Astrocyte (in vitro differentiated cells and primary cell): ENCODE measurements around the gene PITX1. TPM values are rescaled to one million over a fixed set of nuclear protein-coding genes. Genes with fewer than 3 reads are reported as not detected.

Experiments
- DNase-seq: peaks from one replicate; pipeline ENCODE4 v3.0.0-alpha.2; 2010; ENCODE audit warnings: low read depth
- FAIRE-seq: peaks from 2 replicates; lab custom pipeline; 2011; peaks lifted over from hg19 to GRCh38; lab: Jason Lieb, UNC
- H2AFZ ChIP-seq: 2 replicates; pipeline ENCODE4 v1.6.0; 2012; ENCODE audit warnings: low read depth, low read length, inconsistent platforms
- H3K27ac ChIP-seq: 2 replicates; pipeline ENCODE4 v1.5.1; 2011; ENCODE audit warnings: low read depth, low read length, inconsistent platforms
- H3K27me3 ChIP-seq: 2 replicates; pipeline ENCODE4 v1.6.0; 2011; ENCODE audit warnings: low read length, inconsistent platforms; ENCODE audit not compliant: insufficient read depth
- H3K36me3 ChIP-seq: 2 replicates; pipeline ENCODE4 v1.5.1; 2011; ENCODE audit warnings: low read length, inconsistent platforms; ENCODE audit not compliant: insufficient read depth
- H3K4me1 ChIP-seq: 2 replicates; pipeline ENCODE4 v1.5.1; 2011; ENCODE audit warnings: low read length, inconsistent platforms; ENCODE audit not compliant: insufficient read depth
- H3K4me2 ChIP-seq: 2 replicates; pipeline ENCODE4 v1.6.0; 2012; ENCODE audit warnings: low read length, inconsistent platforms
- H3K4me3 ChIP-seq: 2 replicates; pipeline ENCODE4 v1.5.1; 2011; ENCODE audit warnings: low read depth, mild to moderate bottlenecking, low read length, inconsistent platforms; ENCODE audit not compliant: insufficient read depth
- H3K79me2 ChIP-seq: 2 replicates; pipeline ENCODE4 v1.6.0; 2012; ENCODE audit warnings: mild to moderate bottlenecking, low read length, inconsistent platforms; ENCODE audit not compliant: insufficient read depth
- H3K9ac ChIP-seq: 2 replicates; pipeline ENCODE4 v1.6.0; 2012; ENCODE audit warnings: mild to moderate bottlenecking, low read length, inconsistent platforms
- H3K9me3 ChIP-seq: 2 replicates; pipeline ENCODE4 v1.5.1; 2012; ENCODE audit warnings: low read depth, mild to moderate bottlenecking, low read length, inconsistent platforms; ENCODE audit not compliant: insufficient read depth
- H4K20me1 ChIP-seq: 2 replicates; pipeline ENCODE4 v1.6.0; 2012; ENCODE audit warnings: low read length, inconsistent platforms; ENCODE audit not compliant: insufficient read depth
- H3K27ac Mint-ChIP-seq: one replicate; pipeline ENCODE4 v1.8.0; 2021; ENCODE audit warnings: mild to moderate bottlenecking, mixed read lengths; ENCODE audit not compliant: unreplicated experiment
- H3K27me3 Mint-ChIP-seq: one replicate; pipeline ENCODE4 v1.8.0; 2021; ENCODE audit warnings: low read depth, mixed read lengths; ENCODE audit not compliant: unreplicated experiment
- H3K36me3 Mint-ChIP-seq: one replicate; pipeline ENCODE4 v1.8.0; 2021; ENCODE audit warnings: low read depth, mixed read lengths; ENCODE audit not compliant: unreplicated experiment
- H3K4me1 Mint-ChIP-seq: one replicate; pipeline ENCODE4 v1.8.0; 2021; ENCODE audit warnings: low read depth, mixed read lengths; ENCODE audit not compliant: unreplicated experiment
- H3K4me3 Mint-ChIP-seq: one replicate; pipeline ENCODE4 v1.8.0; 2021; ENCODE audit warnings: mild to moderate bottlenecking, moderate library complexity, mixed read lengths; ENCODE audit not compliant: unreplicated experiment
- H3K9me3 Mint-ChIP-seq: one replicate; pipeline ENCODE4 v1.8.0; 2021; ENCODE audit warnings: mild to moderate bottlenecking, mixed read lengths; ENCODE audit not compliant: unreplicated experiment
- EZH2 ChIP-seq: IDR thresholded peaks from 2 replicates; pipeline ENCODE4 v1.6.1; 2012; ENCODE audit warnings: mild to moderate bottlenecking, low read length, inconsistent platforms; ENCODE audit not compliant: insufficient read depth
- total RNA-seq: library from RNA; stranded (reverse); gene quantifications from 2 replicates; pipeline ENCODE4 v1.2.1, GENCODE V29; 2021
- TF ChIP-seq, protein P1 (sequence below): IDR thresholded peaks from 2 replicates; pipeline ENCODE4 v1.5.1; 2011; ENCODE audit warnings: low read depth, mild to moderate bottlenecking, inconsistent platforms, low read length, moderate library complexity; ENCODE audit not compliant: insufficient read depth

PITX1 gene
- total RNA-seq, 1 donor from 2014 or later, result 0.52 TPM

DNA sequence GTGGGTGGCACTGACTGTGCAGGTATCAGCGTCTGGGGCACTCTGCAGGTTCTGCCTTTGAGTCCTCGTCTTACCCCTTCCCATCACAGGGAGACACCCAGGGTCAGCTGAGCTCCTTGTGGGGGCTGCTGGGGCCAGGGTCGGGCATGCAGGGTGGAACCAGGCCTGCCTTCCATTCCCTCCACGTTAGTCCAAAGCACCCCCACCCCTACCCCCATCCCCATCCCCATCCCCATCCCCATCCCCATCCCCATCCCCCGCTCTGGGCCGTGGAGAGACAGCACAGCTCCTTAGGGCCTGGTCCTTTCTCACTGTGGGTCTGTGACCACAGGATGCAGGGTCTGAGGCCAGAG lies 1.6 kb upstream of the PITX1 start:
- Histone ChIP-seq H3K27me3 (peaks cover 88% of the 10 kb centered on the region), H2AFZ (no peak overlapping the region), H3K9me3 (no peaks in the 10 kb centered on the region), H3K4me3 (no peak overlapping the region), H4K20me1 (peaks cover 33% of the 10 kb centered on the region), H3K79me2 (no peaks in the 10 kb centered on the region), H3K36me3 (no peaks in the 10 kb centered on the region), H3K4me1 (peaks cover 5% of the 10 kb centered on the region), H3K27ac (no peak overlapping the region), H3K4me2 (no peak overlapping the region), H3K9ac (no peak overlapping the region)
- H3K36me3 Mint-ChIP-seq, result peaks cover 8% of the 10 kb centered on the region
- no peak for TF ChIP-seq EZH2
- TF ChIP-seq, protein P1, sequence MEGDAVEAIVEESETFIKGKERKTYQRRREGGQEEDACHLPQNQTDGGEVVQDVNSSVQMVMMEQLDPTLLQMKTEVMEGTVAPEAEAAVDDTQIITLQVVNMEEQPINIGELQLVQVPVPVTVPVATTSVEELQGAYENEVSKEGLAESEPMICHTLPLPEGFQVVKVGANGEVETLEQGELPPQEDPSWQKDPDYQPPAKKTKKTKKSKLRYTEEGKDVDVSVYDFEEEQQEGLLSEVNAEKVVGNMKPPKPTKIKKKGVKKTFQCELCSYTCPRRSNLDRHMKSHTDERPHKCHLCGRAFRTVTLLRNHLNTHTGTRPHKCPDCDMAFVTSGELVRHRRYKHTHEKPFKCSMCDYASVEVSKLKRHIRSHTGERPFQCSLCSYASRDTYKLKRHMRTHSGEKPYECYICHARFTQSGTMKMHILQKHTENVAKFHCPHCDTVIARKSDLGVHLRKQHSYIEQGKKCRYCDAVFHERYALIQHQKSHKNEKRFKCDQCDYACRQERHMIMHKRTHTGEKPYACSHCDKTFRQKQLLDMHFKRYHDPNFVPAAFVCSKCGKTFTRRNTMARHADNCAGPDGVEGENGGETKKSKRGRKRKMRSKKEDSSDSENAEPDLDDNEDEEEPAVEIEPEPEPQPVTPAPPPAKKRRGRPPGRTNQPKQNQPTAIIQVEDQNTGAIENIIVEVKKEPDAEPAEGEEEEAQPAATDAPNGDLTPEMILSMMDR, result no peak
- DNase-seq (no peak), FAIRE-seq (no peak)
- H3K4me1 Mint-ChIP-seq, result peaks cover 1% of the 10 kb centered on the region
- peaks cover 73% of the 10 kb centered on the region for H3K27me3 Mint-ChIP-seq
- peaks cover 7% of the 10 kb centered on the region for H3K9me3 Mint-ChIP-seq
- no peak overlapping the region for H3K4me3 Mint-ChIP-seq
- no peak overlapping the region for H3K27ac Mint-ChIP-seq

DNA sequence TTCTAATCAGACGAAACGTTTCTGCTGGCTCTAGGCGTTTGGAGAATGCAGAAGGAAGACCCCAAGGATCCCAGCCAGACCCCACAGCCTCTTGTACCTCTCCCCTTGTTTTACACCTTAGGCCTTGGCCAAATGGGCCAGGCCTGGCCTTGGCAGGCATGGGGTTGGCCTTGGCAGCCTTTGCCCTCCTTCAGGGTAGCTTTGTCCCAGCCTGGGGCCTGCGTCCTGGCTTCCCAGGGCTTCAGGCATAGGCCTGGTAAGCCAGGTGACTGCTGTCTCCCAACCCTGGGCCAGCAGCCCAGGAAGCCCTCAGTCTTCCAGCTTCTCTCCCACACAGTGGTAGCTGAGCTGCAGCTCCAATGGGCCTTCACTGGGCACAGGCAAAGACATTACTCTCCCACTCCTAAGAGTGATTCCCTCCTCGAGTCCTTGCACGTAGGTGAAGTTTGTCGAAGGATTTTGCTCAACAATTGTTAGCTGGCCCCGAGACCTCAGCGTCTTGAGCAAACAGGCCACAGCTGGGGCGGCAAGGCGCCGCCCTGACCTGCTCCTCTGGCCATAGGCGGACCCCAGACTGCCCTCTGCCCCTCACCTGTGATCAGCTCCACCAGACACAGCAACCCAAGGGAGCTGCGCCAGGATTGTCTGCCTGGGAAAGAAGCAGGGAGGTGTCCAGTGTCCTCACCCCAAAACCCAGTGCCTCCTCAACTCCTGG lies 1.1 kb upstream of the PITX1 start:
- Mint-ChIP-seq H3K9me3 (peaks cover 7% of the 10 kb centered on the region), H3K4me1 (peaks cover 1% of the 10 kb centered on the region), H3K27me3 (peaks cover 72% of the 10 kb centered on the region), H3K36me3 (peaks cover 8% of the 10 kb centered on the region), H3K27ac (peak overlapping the region; percentile 53), H3K4me3 (no peak overlapping the region)
- Histone ChIP-seq H3K27me3 (peaks cover 88% of the 10 kb centered on the region), H3K4me2 (no peak overlapping the region), H3K79me2 (no peaks in the 10 kb centered on the region), H3K4me3 (no peak overlapping the region), H3K9me3 (no peaks in the 10 kb centered on the region), H4K20me1 (peaks cover 33% of the 10 kb centered on the region), H3K9ac (no peak overlapping the region), H2AFZ (no peak overlapping the region), H3K36me3 (no peaks in the 10 kb centered on the region), H3K27ac (no peak overlapping the region), H3K4me1 (peaks cover 5% of the 10 kb centered on the region)
- DNase-seq, result no peak
- FAIRE-seq, result no peak
- TF ChIP-seq, protein P1, result no peak
- peak; percentile 13 for TF ChIP-seq EZH2
